ENCODE data around the gene SP1.
A peak's percentile ranks its signal among the peaks of the same experiment; 100 is the strongest.
"Not testable (repeated sequence)": the region's sequence is repeated elsewhere in the genome, so short reads cannot be mapped to it uniquely, and the experiment has no call there.

Gene SP1

GRCh38 chr12:53430116-53430515 is 50.1 kb downstream of the SP1 start:
- DNase-seq (ENCODE audit: low read depth), result no peak
- TF ChIP-seq MYC (IDR thresholded peaks at IDR 0.05; ENCODE audit: low read depth, low read length) (no peak), MAX (IDR thresholded peaks at IDR 0.05; ENCODE audit: low read depth, low read length) (no peak), POLR2A (IDR thresholded peaks at IDR 0.05; ENCODE audit: extremely low read depth, insufficient read length) (no peak)
- TF ChIP-seq, protein P1, sequence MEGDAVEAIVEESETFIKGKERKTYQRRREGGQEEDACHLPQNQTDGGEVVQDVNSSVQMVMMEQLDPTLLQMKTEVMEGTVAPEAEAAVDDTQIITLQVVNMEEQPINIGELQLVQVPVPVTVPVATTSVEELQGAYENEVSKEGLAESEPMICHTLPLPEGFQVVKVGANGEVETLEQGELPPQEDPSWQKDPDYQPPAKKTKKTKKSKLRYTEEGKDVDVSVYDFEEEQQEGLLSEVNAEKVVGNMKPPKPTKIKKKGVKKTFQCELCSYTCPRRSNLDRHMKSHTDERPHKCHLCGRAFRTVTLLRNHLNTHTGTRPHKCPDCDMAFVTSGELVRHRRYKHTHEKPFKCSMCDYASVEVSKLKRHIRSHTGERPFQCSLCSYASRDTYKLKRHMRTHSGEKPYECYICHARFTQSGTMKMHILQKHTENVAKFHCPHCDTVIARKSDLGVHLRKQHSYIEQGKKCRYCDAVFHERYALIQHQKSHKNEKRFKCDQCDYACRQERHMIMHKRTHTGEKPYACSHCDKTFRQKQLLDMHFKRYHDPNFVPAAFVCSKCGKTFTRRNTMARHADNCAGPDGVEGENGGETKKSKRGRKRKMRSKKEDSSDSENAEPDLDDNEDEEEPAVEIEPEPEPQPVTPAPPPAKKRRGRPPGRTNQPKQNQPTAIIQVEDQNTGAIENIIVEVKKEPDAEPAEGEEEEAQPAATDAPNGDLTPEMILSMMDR (IDR thresholded peaks at IDR 0.05; ENCODE audit: low read depth, low read length), result no peak
- H3K4me3 ChIP-seq (ENCODE audit: low read depth, low read length), result no peak overlapping the region

GRCh38 chr12:53431187-53431586 is 51.2 kb downstream of the SP1 start:
- H3K4me3 ChIP-seq (ENCODE audit: low read depth, low read length), result no peak overlapping the region
- no peak for DNase-seq (ENCODE audit: low read depth)
- TF ChIP-seq POLR2A (IDR thresholded peaks at IDR 0.05; ENCODE audit: extremely low read depth, insufficient read length) (no peak), MAX (IDR thresholded peaks at IDR 0.05; ENCODE audit: low read depth, low read length) (no peak), MYC (IDR thresholded peaks at IDR 0.05; ENCODE audit: low read depth, low read length) (no peak)
- TF ChIP-seq, protein P1 (IDR thresholded peaks at IDR 0.05; ENCODE audit: low read depth, low read length), result no peak

DNA sequence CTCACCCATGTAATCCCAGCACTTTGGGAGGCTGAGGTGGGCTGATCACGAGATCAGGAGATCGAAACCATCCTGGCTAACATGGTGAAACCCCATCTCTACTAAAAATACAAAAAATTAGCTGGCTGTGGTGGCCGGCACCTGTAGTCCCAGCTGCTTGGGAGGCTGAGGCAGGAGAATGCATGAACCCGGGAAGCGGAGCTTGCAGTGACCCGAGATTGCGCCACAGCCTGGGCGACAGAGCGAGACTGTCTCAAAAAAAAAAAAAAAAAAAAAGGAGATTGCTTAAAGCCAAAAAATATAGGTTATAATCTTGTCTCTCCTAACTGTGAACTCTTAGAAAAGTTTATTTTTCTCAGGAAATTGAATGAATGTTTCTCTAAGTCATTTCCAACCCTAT is 55.4 kb downstream of the SP1 start:
- not testable (repeated sequence) for H3K4me3 ChIP-seq (ENCODE audit: low read depth, low read length); DNase-seq (ENCODE audit: low read depth)

GRCh38 chr12:53439582-53439981 is 59.6 kb downstream of the SP1 start:
- H3K4me3 ChIP-seq (ENCODE audit: low read depth, low read length); DNase-seq (ENCODE audit: low read depth): not testable (repeated sequence)

DNA sequence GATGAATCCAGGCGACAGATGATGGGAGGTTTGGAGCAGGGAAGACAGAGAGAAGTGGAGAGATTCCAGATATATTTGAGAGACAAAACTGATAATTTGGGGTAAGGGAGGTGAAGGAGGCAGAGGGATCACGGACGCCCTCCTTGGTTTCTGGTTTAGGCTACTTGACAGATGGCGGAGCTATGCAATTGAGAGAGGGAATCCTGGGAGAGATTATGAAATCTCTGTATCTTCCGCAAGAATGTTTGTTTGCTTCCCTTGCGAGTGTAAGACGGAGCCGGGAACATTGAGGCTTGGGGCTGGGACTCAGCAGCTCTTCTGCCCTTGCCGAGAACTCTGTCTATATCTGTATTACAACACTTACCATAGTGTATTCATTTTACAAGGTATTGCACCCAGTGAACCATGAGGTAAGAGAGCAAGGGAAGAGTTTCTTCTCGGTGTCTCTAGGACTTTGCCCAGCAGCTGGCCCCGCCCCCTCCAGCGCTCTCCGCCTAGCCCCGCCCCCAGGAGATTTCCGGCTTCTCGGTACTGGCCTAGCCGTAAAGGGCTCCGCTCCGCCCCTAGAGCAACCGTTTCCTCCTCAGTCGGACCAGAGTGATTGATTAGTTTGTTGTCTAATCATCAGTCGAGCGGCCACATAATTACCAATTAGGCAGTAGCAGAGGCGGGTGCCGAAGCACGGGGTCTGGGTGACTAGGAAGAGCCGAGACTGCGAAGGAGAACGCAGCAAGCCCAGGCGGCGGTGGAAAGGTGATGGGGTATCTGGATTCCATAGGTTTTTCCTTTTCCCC is 61.3 kb downstream of the SP1 start, which contains the start of gene PRR13:
PRR13 (plus strand) TSS at position 695 of the 794 bp plus-strand sequence. CDS start 981 bp downstream, outside the sequence.
- peak within 1 kb of the TSS; percentile 100 for H3K4me3 ChIP-seq (ENCODE audit: low read depth, low read length)
- DNase-seq (ENCODE audit: low read depth), result peak; percentile 100
- TF ChIP-seq, protein P1 (IDR thresholded peaks at IDR 0.05; ENCODE audit: low read depth, low read length), result no peak
- TF ChIP-seq MYC (IDR thresholded peaks at IDR 0.05; ENCODE audit: low read depth, low read length) (peak; percentile 76), MAX (IDR thresholded peaks at IDR 0.05; ENCODE audit: low read depth, low read length) (peak; percentile 65), POLR2A (IDR thresholded peaks at IDR 0.05; ENCODE audit: extremely low read depth, insufficient read length) (peak; percentile 89)

GRCh38 chr12:53443955-53444354 is 64.0 kb downstream of the SP1 start:
- TF ChIP-seq MAX (IDR thresholded peaks at IDR 0.05; ENCODE audit: low read depth, low read length) (no peak), POLR2A (IDR thresholded peaks at IDR 0.05; ENCODE audit: extremely low read depth, insufficient read length) (no peak), MYC (IDR thresholded peaks at IDR 0.05; ENCODE audit: low read depth, low read length) (no peak)
- TF ChIP-seq, protein P1 (IDR thresholded peaks at IDR 0.05; ENCODE audit: low read depth, low read length), result no peak
- no peak for DNase-seq (ENCODE audit: low read depth)
- H3K4me3 ChIP-seq (ENCODE audit: low read depth, low read length), result peak overlapping the region; percentile 25

DNA sequence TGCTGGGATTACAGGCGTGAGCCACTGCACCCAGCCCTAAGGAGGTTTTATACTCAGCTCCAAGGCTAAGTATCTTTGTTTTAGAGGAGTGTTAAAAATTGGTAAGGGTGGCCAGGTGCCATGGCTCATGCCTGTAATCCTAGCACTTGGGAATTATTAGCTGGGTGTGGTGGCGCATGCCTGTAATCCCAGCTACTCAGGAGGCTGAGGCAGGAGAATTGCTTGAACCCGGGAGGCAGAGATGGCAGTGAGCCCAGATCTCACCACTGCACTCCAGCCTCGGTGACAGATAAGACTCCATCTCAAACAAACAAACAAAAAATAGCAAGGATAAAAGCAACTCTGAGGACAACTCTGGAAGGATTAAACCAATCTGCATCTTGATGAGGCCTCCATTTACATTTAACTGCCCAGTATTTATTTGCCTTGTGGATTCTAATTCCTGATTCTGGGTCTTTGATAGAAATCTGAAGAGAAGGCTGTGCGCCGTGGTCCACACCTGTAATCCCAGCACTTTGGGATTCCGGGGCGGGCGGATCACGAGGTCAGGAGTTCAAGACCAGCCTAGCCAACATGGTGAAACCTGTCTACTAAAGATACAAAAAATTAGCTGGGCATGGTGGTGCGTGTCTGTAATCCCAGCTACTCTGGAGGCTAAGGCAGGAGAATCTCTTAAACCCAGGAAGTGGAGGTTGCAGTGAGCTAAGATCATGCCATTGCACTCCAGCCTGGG is 64.8 kb downstream of the SP1 start:
- not testable (repeated sequence) for DNase-seq (ENCODE audit: low read depth)
- H3K4me3 ChIP-seq (ENCODE audit: low read depth, low read length), result peak overlapping the region; percentile 21
